Measurements from ENCODE around the gene CNNM3. TPM values are rescaled to one million over a fixed set of nuclear protein-coding genes. Genes with fewer than 3 reads are reported as not detected.
A peak's percentile ranks its signal among the peaks of the same experiment; 100 is the strongest.
"Not testable (repeated sequence)": the region's sequence is repeated elsewhere in the genome, so short reads cannot be mapped to it uniquely, and the experiment has no call there.

CNNM3 gene
- polyA plus RNA-seq, 10 donors: 13.5 to 24.2 (median 18.3) TPM

- DNase-seq: no peak
Observed at GRCh38 chr2:96839293-96839874, 23.3 kb downstream of the CNNM3 start.

DNA sequence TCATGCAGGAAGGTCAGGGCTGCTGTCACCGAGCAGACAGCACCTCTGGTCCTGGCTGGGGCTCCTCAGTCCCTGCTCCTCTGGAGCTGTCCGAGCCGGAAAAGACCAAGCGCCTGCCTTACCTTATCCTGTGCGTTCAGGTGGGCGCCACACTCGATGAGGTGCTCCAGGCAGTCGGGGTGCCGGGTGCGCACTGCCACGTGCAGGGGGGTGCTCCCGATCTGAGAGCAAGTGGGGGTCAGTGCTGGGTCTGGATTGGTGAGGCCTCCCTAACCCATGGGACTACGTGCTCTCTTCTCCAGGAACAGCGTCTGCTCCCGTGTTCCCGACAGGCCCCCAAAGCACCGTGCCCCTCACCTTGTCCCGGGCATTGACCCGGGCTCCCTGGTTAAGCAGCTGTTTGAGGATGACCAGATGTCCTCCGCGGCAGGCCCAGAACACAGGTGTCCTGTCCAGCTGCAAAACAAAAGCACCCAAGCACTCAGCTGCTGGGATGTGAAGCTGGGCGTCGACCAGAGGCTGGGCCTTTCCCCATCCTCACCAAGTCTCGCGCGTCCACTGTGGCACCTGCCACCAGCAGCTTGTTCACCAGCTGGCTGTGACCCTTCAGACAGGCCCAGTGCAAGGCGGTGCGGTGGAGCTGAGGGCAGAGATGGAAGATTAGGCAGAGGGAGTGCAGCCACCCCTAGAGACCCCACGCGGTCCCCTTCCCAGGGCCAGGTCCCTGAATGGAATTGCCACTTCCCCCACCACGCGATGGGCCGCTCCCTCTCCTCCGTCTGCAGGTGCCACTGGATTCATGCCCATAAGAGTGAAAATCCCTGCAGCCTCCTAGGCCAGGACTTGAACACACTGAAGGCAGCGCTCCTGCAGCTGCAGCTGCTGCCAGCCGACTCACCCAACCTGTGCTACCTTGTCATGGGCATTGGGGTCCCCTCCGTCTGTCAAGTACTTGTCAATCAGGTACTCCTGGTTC, 24.1 kb downstream of the CNNM3 start:
- no peak for DNase-seq

DNA sequence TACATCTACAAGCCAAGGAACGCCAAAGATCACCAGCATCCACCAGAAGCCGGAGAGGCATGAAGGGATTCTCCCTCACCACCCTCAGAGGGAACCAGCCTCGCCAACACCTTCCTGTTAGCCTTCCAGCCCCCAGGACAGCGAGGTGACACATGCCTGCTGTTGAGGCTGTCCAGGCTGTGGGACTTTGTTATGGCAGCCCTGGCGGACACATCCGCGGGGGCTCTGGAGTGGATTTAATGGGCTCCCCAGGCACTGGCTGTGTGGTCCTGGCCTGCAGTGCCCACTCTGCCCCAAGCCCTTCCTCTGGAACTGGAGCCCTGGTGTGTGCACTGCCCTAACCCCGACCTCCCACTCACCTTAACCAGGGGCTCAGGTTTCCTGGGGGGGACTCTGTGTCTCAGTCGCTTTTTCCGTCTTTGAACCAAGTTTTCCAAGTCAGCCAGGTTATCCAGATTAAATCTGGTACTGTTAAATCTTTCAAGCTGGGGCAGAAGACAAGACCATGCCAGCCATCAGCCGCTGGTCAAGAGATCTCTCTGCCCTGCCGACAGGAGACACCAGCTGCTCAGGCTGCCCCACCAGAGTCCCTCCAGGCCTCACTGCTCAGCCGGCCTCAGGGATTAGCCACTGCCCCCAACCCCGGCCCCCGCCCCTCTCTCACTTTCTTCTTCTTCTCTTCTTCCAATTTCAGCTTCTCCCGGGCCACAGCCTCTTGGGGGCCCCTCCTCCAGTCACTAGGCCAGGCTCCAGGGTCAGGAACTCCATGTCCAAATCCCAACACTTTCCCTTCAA, 25.8 kb downstream of the CNNM3 start:
- no peak for DNase-seq

DNA sequence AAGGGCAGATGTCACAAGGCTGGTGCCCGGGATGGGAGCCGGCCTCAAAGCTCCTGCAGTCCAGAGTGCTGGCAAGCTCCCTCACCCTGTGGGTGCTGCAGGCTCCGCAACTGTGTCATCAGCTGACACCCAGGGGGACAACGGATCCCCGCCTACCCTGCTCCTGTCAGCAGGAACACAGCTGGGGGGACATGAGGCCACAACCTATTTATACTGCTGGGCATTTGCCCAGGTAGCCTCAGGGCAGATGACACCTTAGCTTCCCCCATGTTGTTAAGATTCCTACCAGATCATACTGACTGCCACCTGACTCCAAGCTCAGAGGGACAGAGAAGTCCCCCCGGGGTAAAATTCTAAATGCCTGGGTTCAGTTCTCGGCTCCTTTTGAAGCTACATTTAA, 26.5 kb downstream of the CNNM3 start:
- no peak for DNase-seq

DNA sequence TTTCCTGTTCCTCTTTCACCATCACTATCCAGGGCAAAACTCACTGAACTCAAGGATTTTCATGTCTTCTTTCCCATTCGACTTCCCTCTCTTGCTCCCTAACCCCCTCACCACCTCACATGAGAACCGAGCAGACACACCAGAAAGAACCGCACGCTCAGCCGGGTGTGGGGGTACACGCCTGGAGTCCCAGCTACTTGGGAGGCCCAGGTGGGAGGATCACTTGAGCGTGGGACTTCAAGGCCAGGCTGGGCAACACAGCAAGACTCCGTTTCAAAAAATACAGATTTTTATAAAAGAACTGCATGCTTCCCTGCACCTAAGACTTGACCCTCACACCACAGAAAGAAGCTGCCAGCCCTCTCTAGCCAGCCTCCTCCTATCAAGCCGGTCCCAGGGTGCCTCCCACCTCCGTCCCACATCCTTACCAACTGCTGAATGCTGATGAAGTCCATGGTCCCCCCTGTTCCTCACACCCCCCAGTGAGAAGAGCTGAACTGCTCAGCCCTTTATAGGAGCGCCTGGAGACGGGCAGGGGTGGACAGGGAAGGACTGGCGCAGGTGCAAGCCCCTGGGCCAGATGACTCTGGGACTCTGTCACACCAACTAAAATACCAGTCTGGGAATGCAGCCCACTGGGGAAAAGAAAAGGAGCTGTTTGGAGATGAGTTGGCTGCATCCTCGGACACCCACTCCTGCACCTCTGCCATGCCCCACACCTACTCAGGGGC, 27.6 kb downstream of the CNNM3 start, which contains the start of gene ANKRD23:
TSS of gene ANKRD23 (minus strand) at position 484 of the 731 bp plus-strand sequence. CDS start at position 455, 29 bp downstream.
- no peak for DNase-seq

DNA sequence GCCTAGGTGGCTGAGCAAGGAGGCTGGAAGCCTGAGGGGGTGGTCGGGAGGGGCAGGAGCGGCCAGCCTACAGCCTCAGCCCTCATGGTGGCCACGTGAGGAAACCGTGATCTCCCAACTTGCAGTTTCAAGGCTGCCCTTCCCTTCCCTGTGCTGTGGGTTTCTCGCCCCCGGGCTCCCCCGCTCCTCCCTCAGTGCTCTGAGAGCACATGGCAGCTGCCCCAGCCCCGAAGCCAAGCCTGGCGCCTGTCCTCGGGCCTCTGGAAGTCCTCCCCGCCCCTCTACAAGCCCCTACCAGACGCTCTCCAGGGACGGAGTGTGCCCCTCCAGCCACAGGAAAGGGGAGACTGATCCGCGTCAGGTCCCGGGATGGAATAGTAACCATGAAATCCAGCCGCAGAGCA, 28.3 kb downstream of the CNNM3 start:
- DNase-seq: no peak

GRCh38 chr2:96846825-96847224, 30.8 kb downstream of the CNNM3 start:
- no peak for DNase-seq

DNA sequence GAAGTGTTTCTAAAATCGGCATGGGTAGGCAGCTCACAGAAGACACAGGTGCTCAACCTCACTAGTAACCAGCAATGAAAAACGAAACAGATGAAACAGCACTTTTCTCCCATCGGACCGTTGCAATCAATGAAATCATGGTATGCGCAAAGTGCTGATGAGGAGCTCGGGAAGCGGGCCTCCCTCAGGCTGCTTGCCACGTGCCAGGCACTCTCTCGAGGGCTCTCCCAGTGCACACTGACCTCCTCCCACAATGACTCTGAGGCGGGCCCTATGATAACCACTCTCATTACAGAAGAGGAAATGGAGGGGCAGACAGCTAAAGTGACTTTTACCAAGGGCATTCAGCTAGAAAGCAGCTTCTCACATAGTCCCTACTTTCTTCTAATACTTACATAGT, 31.5 kb downstream of the CNNM3 start:
- no peak for DNase-seq

DNA sequence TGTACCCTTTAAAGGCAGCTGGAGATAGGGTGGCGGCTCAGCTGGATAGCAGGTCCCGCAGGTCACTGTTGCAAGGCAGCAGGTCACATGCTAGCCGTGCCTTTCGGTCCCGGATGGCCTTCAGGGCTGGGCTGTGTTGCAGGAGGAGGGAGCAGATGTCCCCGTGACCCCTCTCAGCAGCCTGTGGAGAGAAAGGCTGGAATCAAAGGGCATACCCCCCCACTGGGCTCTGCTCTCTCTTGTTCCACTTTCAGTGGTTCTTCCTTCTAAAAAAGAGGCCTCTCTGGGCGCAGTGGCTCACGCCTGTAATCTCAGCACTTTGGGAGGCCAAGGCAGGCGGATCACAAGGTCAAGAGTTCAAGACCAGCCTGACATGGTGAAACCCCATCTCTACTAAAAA, 32.2 kb downstream of the CNNM3 start:
- DNase-seq: no peak

- no peak for DNase-seq
Observed at GRCh38 chr2:96852667-96853066, 36.6 kb downstream of the CNNM3 start.

DNA sequence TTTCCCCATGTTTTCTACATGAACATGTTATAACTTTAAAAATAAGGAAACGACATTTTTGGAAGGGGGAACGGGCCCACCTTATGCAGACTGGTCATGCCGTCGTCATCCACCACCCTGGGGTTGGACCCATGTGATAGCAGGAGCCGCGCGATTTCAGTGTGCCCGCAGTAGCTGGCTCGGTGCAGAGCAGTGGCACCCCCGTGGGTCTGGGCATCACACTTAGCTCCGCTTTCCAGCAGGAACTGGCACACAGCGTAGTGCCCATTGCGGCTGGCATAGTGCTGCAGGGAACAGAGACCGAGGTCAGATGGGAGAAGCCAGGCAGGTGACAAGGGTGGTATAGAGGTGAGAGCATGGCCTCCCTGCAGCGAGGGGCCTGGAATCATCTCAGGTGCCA, 37.3 kb downstream of the CNNM3 start:
- DNase-seq: no peak

DNA sequence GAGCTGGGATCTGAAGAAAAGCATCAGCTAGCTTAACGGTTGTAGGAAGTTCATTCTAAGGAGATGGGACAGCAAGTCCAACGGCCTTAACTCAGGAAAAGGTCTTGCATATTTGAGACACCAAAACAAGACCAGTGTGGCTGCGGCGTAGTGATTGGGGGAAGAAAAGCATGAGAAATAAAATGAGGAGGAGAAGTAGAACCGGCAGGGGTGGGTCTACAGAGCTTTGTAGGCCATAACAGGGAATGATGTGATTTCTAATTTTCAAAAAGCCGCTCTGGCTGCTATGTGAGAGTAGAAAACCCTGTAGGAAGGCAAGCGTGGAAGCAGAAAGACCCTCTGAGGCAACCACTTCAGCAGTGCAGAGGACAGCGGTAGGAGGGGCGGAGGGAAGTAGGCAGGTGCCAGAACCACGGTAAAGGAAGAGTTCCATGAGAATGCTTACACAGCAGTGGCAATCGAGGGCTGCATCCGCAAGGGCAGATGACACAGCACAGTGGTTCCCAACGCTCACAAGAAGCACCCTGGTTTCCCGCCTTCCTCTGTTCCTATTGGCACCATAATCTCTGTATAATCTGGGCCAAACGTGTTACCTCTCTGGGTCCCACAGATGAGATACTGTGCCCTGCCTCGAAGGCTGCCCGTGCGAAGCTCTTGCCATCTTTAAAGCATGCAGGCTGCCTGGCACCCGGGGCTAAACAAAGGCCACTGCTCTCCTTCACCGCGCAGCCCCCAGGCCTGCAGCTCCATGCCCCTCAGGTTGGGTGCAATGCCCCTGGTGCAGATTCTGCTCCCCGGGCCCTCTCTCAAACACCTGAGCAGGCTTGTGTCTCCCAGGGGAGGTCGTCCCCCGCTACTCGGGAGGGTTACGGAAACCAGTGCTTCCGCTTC, 41.0 kb downstream of the CNNM3 start:
- DNase-seq: peak in 1 of 3 donors; percentile 67

DNA sequence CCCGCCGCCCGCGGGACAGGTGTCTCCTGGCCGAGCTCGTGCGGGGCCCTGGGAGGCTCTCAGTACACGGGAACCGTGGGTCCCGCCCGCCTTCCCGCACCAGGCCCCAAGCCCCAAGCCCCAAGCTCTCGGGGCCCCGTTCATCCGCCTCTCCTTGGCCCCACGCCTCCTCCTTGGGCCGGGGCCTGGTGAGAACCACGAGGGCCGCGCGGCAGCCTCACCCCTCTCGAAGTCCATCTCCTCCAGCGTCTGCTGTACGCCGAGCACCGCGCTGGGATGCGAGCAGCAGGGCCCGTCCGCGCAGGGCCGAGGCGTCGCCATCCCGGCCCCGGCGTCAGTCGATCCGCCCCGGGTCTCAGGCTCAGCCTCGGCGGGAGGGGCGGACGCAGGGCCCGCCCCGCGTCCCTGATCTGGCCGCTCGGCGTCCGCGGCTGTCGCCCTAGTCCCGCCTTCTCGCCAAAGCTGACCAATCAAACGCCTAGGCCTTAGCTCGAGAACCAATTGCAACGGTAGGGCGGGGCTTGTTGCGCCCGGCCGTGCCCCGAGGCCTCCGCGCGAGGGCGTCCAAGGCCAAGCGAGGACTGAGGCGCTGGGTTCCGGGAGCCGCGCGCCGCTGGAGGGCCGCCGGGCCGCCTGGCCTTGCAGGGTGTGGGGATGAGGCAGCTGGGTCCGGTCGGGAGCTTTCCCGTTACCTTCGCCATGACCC, 41.8 kb downstream of the CNNM3 start, which contains the start of gene ANKRD39:
TSS of gene ANKRD39 (minus strand) at position 350 of the 706 bp plus-strand sequence. CDS start at position 321, 29 bp downstream.
- peak; percentile 99 to 100 (median 99) for DNase-seq

DNA sequence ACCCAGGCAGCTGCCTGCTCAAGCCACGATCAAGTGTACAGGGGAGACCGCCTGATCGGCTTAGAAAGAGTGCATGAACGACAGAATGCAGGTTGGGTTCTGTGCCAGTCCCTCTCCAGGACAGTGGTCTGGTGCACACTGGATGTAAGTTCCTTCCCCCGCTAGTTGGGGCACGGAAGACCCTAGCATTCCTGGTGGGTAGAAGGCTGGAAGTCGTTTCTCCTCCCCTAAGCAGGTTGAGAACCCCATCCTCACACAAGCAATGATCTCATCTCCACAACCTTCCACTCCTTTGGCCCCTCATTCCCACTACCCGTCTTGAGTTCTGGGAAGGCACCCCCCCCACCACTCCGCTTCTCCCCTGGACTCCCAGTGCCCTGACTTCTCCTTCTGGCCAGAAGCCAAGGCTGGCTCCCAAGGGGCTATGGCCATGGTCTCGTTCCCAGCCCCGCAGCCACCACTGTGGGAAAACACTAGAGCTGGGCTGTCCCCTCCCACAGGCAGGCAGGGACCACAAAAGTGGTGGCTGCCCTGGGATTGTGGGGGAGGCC, 43.1 kb downstream of the CNNM3 start:
- DNase-seq: peak in 1 of 3 donors; percentile 65

DNA sequence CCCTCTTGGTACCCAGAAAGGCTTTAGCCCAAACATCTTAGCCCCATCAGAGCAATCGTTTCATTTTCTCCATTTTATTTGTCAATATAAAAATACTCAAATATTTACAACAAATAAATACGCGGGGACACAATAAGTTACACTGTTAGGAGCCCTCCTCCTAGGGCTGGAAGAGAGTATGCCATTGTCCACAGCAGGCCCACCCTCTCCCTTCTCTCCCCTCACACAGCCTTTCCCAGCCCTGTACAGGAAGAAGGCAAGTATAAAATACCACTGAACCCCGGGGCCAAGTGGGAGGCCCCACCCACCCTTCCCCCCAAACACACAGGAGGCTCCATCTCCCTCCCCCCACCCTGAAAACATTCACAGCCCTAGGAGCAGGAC, 43.6 kb downstream of the CNNM3 start:
- no peak for DNase-seq

GRCh38 chr2:96860065-96861029, 44.3 kb downstream of the CNNM3 start:
- no peak for DNase-seq

DNA sequence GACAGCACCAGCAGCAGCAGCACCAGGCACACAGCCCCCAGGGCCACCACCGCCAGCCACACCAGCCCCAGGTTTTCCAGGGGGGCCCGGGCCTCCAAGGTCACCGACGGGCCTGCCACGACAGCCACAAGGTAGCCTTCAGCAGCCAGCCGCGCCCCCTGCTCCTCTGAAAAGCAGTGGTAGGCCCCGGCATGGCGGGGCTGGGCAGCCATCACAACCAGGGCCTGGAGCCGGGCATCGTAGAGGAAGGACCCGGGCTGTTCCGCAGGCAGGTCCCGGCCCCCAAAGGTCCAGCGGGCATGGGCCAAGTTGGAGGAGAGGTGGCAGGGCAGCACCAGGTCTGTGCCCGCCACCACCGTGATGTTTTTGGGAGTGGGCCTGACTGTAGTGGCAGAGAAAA, 45.0 kb downstream of the CNNM3 start:
- no peak for DNase-seq

DNA sequence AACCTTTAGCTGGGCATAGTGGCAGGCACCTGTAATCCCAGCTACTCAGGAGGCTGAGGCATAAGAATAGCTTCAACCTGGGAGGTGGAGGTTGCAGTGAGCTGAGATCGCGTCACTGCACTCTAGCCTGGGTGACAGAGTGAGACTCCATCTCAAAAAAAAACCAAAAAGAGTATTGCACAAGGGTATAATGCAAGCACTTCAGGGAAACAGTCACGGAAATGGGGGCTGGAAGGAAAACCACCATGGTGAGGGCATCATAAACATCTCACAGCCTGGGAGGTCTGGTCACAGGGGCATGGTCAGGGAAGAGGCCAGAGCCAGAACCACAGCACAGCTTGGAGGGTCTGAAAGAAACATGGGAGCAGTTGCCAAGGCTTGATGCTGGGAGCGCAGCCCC, 47.0 kb downstream of the CNNM3 start:
- not testable (repeated sequence) for DNase-seq
